Ovary (tissue), 9 donors: ENCODE data around the gene CCDC177. TPM values are rescaled to one million over a fixed set of nuclear protein-coding genes. Genes with fewer than 3 reads are reported as not detected.

Experiments
- DNase-seq, 5 donors: peaks; one replicate each; pipeline ENCODE4 v3.0.0-alpha.2; 2019 to 2020
- H3K27ac ChIP-seq, 2 donors: fragments of 200-600 bp; one replicate each; pipeline versions ENCODE4 v1.5.1 to v1.8.0; 2019 to 2022
- H3K27me3 ChIP-seq: fragments of 200-600 bp; one replicate; pipeline ENCODE4 v1.8.0; 2022
- H3K36me3 ChIP-seq: fragments of 200-600 bp; sonication (generic); one replicate; pipeline ENCODE4 v1.5.1; 2019
- H3K4me1 ChIP-seq: one replicate; pipeline ENCODE4 v1.8.1; 2013; ENCODE audit warnings: mild to moderate bottlenecking, moderate library complexity; ENCODE audit not compliant: insufficient read depth
- H3K4me3 ChIP-seq: fragments of 200-600 bp; sonication (generic); one replicate; pipeline ENCODE4 v1.5.1; 2017
- H3K9me3 ChIP-seq, 2 donors: fragments of 200-600 bp in 1 of 2; sonication (generic) in 1 of 2; one replicate each; pipeline versions ENCODE4 v1.5.1 to v1.8.1; 2013 to 2019; ENCODE audit warnings: mild to moderate bottlenecking in 1 of 2, moderate library complexity in 1 of 2
- EP300 ChIP-seq: sonication (generic); formaldehyde crosslinking; IDR thresholded peaks from one replicate; pipeline ENCODE4 v1.6.1; 2017; ENCODE audit warnings: antibody characterized with exemption
- POLR2A ChIP-seq: fragments of 450-650 bp; IDR thresholded peaks from one replicate; pipeline ENCODE4 v1.6.1; 2017; ENCODE audit warnings: antibody characterized with exemption, mild to moderate bottlenecking, moderate library complexity
- WGBS, 3 donors: extraction: QIAGEN DNeasy Blood & Tissue Kit in 1 of 3; methylation state at CpG; one replicate each; pipeline versions ENCODE4 v1.1.5 to v1.1.7; 2013 to 2017; 5-methylcytosine and 5-hydroxymethylcytosine counted together
- intact Hi-C, 4 donors: fragments of 100-400 bp; cut with DNase I; formaldehyde crosslinking; loops; one replicate each; pipeline versions ENCODE4 v1.11.0 to v1.15.1; 2022 to 2023
- polyA plus RNA-seq, 2 donors: library from polyadenylated mRNA; stranded (reverse); fragments of 200-250 nt in 1 of 2; fragments of 350-450 nt in 1 of 2; fragmentation: Illumina TruSeq in 1 of 2; extraction: RNeasy Lipid Tissue Mini Kit (QIAGEN cat#74804) in 1 of 2; gene quantifications; one replicate each; pipeline ENCODE4 v1.2.3, GENCODE V29; 2013 to 2014
- total RNA-seq, 7 donors: library from RNA; depleted of rRNA in 2 of 7; stranded (reverse); fragments of >200 nt in 2 of 7; fragmentation: NEBNext Ultra II Directional in 3 of 7; extraction: Animal tissue kit (Norgen Biotek cat#: 25700) in 3 of 7; gene quantifications; one replicate each; pipeline versions ENCODE4 v1.1.0 to v1.2.4, GENCODE V29; 2016 to 2023
- TF ChIP-seq, protein P1 (sequence below), 3 donors: fragments of 450-650 bp in 2 of 3; fragments of 200-600 bp in 1 of 3; IDR thresholded peaks; one replicate each; pipeline versions ENCODE4 v1.5.1 to v1.8.0; 2016 to 2022; ENCODE audit warnings: antibody characterized with exemption in 3 of 3, mild to moderate bottlenecking in 1 of 3
- donor health status: DM: no; HTN: no; CAD: no; lungs with moderate emphysema.
- donor health status: DM: no; HTN: no; CAD: no.
- donor health status: Bipolar disorder and iron deficiency.
- donor health status: DM: yes; HTN: yes; CAD: no.
- donor health status: DM: no; HTN: no; CAD: no.
- donor health status: DM: yes; HTN: yes; CAD: no.

Gene CCDC177
- total and polyA plus RNA-seq, 9 donors, result 0.04 TPM; not detected in 8

DNA sequence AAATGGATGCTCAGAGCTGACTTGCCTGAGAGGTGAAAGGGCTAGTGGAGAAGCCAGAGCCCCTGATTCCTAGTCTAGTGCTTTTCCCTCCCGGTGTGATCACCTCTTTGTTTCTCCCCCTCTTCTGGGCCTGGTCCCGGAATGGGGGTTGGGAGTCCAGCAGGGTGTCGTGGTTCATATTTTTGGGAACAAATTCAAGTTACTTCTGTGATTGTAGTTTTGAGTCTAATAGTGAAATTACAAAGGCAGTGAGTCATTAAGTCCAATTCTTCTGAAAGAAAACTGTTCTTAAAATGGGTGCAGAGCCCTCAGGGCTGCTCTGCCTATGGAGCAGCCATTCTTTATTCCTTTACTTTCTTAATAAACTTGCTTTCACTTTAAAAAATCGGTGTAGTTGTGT, 44.3 kb upstream of the CCDC177 start:
- peaks cover 28% of the 10 kb centered on the region for H3K4me1 ChIP-seq
- H3K27ac ChIP-seq, result no peak overlapping the region
- no peak for TF ChIP-seq POLR2A
- TF ChIP-seq EP300, result no peak
- TF ChIP-seq, protein P1, sequence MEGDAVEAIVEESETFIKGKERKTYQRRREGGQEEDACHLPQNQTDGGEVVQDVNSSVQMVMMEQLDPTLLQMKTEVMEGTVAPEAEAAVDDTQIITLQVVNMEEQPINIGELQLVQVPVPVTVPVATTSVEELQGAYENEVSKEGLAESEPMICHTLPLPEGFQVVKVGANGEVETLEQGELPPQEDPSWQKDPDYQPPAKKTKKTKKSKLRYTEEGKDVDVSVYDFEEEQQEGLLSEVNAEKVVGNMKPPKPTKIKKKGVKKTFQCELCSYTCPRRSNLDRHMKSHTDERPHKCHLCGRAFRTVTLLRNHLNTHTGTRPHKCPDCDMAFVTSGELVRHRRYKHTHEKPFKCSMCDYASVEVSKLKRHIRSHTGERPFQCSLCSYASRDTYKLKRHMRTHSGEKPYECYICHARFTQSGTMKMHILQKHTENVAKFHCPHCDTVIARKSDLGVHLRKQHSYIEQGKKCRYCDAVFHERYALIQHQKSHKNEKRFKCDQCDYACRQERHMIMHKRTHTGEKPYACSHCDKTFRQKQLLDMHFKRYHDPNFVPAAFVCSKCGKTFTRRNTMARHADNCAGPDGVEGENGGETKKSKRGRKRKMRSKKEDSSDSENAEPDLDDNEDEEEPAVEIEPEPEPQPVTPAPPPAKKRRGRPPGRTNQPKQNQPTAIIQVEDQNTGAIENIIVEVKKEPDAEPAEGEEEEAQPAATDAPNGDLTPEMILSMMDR (IDR thresholded peaks at IDR 0.05), result no peak
- H3K36me3 ChIP-seq, result no peaks in the 10 kb centered on the region
- H3K9me3 ChIP-seq, result no peaks in the 10 kb centered on the region
- 29 to 35% (median 31%) methylated on average over 4 of the region's 4 CpGs for WGBS, 3 donors
- H3K27me3 ChIP-seq, result no peaks in the 10 kb centered on the region
- no peak overlapping the region for H3K4me3 ChIP-seq
- DNase-seq, result peak in 2 of 5 donors; percentile 47 to 53
- intact Hi-C loops, result loop anchor here in 1 of 4 donors (10.0 kb wide), 1 partner anchor 96 kb away; no protein-coding TSS in a partner anchor

DNA sequence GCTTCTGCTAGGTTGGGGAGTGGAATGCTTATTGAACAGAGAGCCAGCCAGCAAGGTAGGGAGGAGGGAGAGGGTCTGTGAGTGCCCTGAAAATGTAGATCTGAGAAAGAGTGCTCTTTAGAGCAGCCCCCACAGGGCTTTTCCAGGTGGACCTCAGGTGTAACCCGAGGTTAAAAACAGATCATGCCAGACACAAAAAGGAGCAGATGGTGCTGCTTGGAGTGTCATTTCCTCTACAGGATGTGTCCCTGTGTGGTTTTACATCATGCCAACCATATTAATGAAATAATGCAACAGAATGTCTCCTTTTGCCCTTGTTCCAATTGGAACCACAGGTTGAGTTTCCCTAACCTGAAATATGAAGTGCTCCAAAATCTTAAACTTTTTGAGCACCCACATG, 43.1 kb upstream of the CCDC177 start:
- H3K27me3 ChIP-seq, result no peaks in the 10 kb centered on the region
- no peak overlapping the region for H3K4me3 ChIP-seq
- 74 to 89% (median 77%) methylated on average over 1 of the region's 1 CpG for WGBS, 3 donors
- no peak overlapping the region for H3K27ac ChIP-seq
- DNase-seq, result no peak
- intact Hi-C loops, result loop anchor here in 1 of 4 donors (10.0 kb wide), 1 partner anchor 97 kb away; no protein-coding TSS in a partner anchor
- TF ChIP-seq POLR2A, result no peak
- no peak for TF ChIP-seq EP300
- peaks cover 29% of the 10 kb centered on the region for H3K4me1 ChIP-seq
- no peaks in the 10 kb centered on the region for H3K9me3 ChIP-seq
- no peaks in the 10 kb centered on the region for H3K36me3 ChIP-seq

DNA sequence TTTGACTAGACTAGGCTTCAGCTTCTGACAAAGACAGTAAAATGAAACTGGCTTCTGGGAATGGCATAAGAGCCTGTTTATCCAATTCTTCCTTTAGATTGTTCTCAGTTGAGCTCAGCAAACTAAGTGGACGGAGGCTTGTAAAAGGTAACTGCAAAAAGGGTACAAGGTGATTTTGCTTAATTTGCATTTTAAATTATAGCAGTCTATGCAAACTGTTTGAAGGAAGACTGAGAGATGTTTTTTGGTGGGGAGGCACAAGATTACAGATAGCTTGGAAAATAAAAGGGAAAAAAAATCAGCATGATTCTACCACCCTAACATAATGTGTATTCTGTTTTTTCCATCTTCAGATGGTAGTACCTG, 41.7 kb upstream of the CCDC177 start:
- WGBS, 3 donors, result 23 to 55% (median 31%) methylated on average over 1 of the region's 1 CpG
- intact Hi-C loops, result loop anchor here in 1 of 4 donors (10.0 kb wide), 1 partner anchor 98 kb away; no protein-coding TSS in a partner anchor
- no peak overlapping the region for H3K4me3 ChIP-seq

DNA sequence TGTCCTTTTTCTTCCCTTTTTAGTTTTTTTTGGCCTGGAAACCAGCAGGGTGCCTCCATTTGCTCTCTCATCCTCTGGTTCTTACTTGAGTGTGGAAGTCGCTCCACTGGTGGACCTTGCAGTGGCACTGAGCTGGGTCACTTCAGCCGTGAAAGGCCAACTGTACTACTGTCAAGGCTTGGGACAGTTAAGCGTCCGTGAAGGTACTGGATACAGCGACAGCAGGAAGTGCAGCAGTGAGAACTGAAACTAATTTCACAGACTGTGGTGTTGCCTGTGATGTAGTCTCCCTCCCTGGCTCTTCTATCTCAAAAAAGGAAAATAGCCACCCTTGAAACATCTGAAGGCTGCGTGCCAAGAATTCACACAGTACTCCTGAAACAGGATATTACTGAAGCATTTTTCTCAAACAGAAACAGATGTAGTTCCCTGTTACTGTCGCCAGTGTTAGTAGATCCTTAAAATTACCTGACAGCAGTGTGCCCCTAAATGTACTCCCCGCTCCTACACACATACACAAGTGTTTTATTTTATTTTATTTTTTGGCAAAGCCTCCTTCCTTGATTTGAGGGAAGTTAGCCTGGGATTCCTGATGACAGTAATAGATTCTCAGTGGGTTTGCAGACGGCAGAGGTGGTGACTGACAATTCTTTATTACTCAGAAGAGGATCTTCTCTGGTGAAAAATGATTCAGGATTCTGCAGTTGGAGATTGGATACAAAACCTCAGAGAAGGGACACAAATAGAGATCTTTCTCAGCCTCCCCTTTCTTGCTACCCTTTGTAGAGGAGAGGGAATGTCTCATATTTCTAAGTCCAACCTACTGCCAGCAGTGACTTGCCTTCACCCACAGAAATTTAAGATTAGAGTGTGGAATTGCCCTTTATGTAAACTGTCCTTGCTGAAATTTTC, 41.1 kb upstream of the CCDC177 start:
- Histone ChIP-seq H3K9me3 (no peaks in the 10 kb centered on the region), H3K4me1 (peaks cover 25% of the 10 kb centered on the region), H3K27me3 (no peaks in the 10 kb centered on the region), H3K36me3 (no peaks in the 10 kb centered on the region), H3K27ac (peak overlapping the region in 1 of 2 donors; percentile 52), H3K4me3 (peak overlapping the region; percentile 13)
- peak in 4 of 5 donors; percentile 53 to 80 (median 74) for DNase-seq
- WGBS, 3 donors, result 6 to 14% (median 9%) methylated on average over 9 of the region's 9 CpGs
- TF ChIP-seq, protein P1 (IDR thresholded peaks at IDR 0.05), result peak in 1 of 3 donors; percentile 28
- TF ChIP-seq EP300 (no peak), POLR2A (no peak)
- intact Hi-C loops, result loop anchor here in 1 of 4 donors (10.0 kb wide), 1 partner anchor 99 kb away; no protein-coding TSS in a partner anchor

More for the DNA sequence above, 41.7 kb upstream of the CCDC177 start:
- H3K9me3 ChIP-seq, result no peaks in the 10 kb centered on the region
- no peak for TF ChIP-seq EP300
- TF ChIP-seq, protein P1 (IDR thresholded peaks at IDR 0.05), result no peak
- no peak for TF ChIP-seq POLR2A
- no peaks in the 10 kb centered on the region for H3K36me3 ChIP-seq
- peaks cover 26% of the 10 kb centered on the region for H3K4me1 ChIP-seq
- DNase-seq, result no peak
- H3K27me3 ChIP-seq, result no peaks in the 10 kb centered on the region
- peak overlapping the region in 1 of 2 donors; percentile 52 for H3K27ac ChIP-seq
